GM21528 (cell line): ENCODE measurements around the gene RMDN2.

Experiments used
- ATAC-seq: cut with Tn5 transposase; IDR thresholded peaks from one replicate; pipeline ENCODE4 v1.9.1; 2021; ENCODE audit warnings: mild to moderate bottlenecking, moderate library complexity; ENCODE audit not compliant: unreplicated experiment, low FRiP score

Gene RMDN2

GRCh38 chr2:38037325-38037724 lies 112.2 kb downstream of the RMDN2 start:
- ATAC-seq = no peak

- ATAC-seq = peak; percentile 75
These were observed 112.9 kb downstream of the RMDN2 start for GRCh38 chr2:38037757-38038621.

GRCh38 chr2:38038682-38039081 lies 113.6 kb downstream of the RMDN2 start:
- no peak for ATAC-seq

- no peak for ATAC-seq
These were observed 114.2 kb downstream of the RMDN2 start for GRCh38 chr2:38039121-38039910.

GRCh38 chr2:38045811-38046210 lies 120.7 kb downstream of the RMDN2 start:
- ATAC-seq = no peak

- no peak for ATAC-seq
These were observed 131.1 kb downstream of the RMDN2 start for GRCh38 chr2:38056216-38056615.

GRCh38 chr2:38057651-38058410 lies 132.7 kb downstream of the RMDN2 start:
- no peak for ATAC-seq

- no peak for ATAC-seq
These were observed 135.3 kb downstream of the RMDN2 start for GRCh38 chr2:38060236-38061018.

- no peak for ATAC-seq
These were observed 139.9 kb downstream of the RMDN2 start for GRCh38 chr2:38064801-38065501.

GRCh38 chr2:38065502-38066135 lies 140.5 kb downstream of the RMDN2 start:
- ATAC-seq = no peak

- ATAC-seq = no peak
These were observed 141.5 kb downstream of the RMDN2 start for GRCh38 chr2:38066421-38067115.
